DOHH2 (cell line): ENCODE data around the gene CEP152.

ENCODE experiments used
- CTCF ChIP-seq: fragments of 200-600 bp; sonication (generic); IDR thresholded peaks from one replicate; pipeline ENCODE4 v1.5.1; 2014; ENCODE audit warnings: antibody characterized with exemption, mild to moderate bottlenecking, low read depth, low read length; ENCODE audit not compliant: poor library complexity, severe bottlenecking
- EZH2phosphoT487 ChIP-seq: fragments of 200-600 bp; sonication (generic); IDR thresholded peaks from 2 replicates; pipeline ENCODE4 v1.6.1; 2017; ENCODE audit warnings: borderline replicate concordance, mild to moderate bottlenecking, antibody characterized with exemption, low read length, moderate library complexity, mixed read lengths

GRCh38 chr15:48720646-48721045, 90.2 kb downstream of the CEP152 start:
- TF ChIP-seq EZH2phosphoT487 (no peak), CTCF (no peak)
